GM12865 (cell line): ENCODE data around the gene RPL12.

Experiments
- DNase-seq: peaks from one replicate; pipeline ENCODE4 v3.0.0; 2010; ENCODE audit warnings: low read depth
- H3K4me3 ChIP-seq: 2 replicates; pipeline ENCODE4 v1.5.1; 2011; ENCODE audit warnings: mild to moderate bottlenecking, low read depth, low read length, control low read depth
- TF ChIP-seq, protein P1 (sequence below): IDR thresholded peaks from 2 replicates; pipeline ENCODE4 v1.5.1; 2011; ENCODE audit warnings: low read length, control low read depth, low read depth, inconsistent platforms; ENCODE audit not compliant: insufficient read depth; ENCODE audit errors: missing control alignments

Gene RPL12

DNA sequence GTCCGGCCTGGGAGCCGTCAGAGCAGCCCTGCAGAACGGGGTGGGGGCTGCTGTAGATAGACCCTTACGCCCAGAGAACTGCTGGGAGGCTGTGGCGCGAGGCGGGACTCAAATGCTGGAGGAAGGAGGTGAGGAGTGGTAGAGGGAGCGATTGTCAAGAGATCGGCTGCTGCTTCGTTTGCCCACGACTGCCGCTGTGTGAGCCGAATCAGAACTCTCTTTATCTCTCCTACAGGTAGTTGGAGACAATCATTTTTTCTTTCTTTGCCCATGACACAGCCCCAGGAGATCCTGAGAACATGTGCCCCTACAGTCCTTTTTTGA lies 26.6 kb downstream of the RPL12 start:
- TF ChIP-seq, protein P1, sequence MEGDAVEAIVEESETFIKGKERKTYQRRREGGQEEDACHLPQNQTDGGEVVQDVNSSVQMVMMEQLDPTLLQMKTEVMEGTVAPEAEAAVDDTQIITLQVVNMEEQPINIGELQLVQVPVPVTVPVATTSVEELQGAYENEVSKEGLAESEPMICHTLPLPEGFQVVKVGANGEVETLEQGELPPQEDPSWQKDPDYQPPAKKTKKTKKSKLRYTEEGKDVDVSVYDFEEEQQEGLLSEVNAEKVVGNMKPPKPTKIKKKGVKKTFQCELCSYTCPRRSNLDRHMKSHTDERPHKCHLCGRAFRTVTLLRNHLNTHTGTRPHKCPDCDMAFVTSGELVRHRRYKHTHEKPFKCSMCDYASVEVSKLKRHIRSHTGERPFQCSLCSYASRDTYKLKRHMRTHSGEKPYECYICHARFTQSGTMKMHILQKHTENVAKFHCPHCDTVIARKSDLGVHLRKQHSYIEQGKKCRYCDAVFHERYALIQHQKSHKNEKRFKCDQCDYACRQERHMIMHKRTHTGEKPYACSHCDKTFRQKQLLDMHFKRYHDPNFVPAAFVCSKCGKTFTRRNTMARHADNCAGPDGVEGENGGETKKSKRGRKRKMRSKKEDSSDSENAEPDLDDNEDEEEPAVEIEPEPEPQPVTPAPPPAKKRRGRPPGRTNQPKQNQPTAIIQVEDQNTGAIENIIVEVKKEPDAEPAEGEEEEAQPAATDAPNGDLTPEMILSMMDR, result no peak
- DNase-seq, result peak; percentile 32
- H3K4me3 ChIP-seq, result peak overlapping the region; percentile 95

DNA sequence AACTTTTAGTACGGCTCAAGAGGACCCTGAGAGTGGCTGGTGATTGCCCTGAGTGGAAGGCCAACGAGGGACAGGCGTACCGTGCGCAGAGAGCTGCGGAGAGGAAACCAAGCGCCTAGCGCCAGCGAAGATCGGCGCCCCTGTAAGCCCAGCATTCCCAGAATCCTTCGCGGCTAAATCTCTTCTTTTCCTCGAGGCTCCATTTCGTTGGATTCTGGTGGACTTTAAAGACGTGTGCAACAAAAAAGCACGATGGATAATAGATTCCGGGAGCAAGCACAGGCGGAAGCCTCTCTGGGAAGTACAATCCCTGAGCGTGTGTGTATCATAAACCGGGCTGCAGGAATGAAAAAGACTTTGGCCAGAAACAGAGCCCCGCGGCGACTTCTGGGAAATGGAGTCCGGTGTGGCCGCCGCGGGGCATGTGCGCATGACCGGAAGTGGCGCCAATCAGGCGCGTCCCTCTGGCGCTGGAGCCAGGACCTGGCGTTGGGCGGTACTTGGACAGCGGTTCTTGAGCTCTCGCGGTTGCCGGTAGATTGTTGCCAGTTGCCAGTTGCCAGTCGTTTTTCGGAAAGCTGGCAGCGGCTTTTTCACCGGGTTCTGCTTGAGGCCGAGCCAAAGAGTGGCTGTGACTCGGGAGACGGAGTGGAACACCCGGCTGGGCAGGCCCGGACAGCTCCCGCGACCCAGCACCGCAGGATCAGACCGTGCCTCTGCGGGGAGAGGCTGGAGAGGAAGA lies 27.1 kb downstream of the RPL12 start, which contains the start of gene ZNF79:
ZNF79 (plus strand) TSS at position 449 of the 742 bp plus-strand sequence. CDS start 406 bp downstream, outside the sequence.
- peak within 1 kb of the TSS; percentile 95 for H3K4me3 ChIP-seq
- TF ChIP-seq, protein P1, result no peak
- peak; percentile 95 for DNase-seq

GRCh38 chr9:127423476-127423933 lies 27.7 kb downstream of the RPL12 start:
- TF ChIP-seq, protein P1, result no peak
- no peak for DNase-seq
- H3K4me3 ChIP-seq, result peak overlapping the region; percentile 95

DNA sequence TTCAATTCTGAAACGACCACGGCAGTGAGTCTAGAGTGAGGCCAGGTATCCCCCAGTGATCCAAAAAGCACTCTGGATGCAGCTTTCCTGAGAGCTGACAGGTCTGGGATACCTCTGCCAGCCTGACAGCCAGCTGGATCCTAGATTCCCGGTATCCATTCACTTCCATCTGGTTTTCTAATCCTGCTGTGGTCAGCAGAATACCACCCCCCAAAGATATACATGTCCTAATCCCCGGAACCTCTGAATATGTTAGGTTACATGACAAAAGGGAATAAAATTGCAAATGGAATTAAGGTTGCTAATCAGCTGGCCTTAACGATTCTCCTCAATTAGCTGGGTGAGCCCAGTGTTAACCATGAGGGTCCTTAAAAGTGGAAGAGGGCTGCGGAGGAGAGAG lies 28.4 kb downstream of the RPL12 start:
- TF ChIP-seq, protein P1, result no peak
- H3K4me3 ChIP-seq, result peak overlapping the region; percentile 95
- DNase-seq, result no peak

DNA sequence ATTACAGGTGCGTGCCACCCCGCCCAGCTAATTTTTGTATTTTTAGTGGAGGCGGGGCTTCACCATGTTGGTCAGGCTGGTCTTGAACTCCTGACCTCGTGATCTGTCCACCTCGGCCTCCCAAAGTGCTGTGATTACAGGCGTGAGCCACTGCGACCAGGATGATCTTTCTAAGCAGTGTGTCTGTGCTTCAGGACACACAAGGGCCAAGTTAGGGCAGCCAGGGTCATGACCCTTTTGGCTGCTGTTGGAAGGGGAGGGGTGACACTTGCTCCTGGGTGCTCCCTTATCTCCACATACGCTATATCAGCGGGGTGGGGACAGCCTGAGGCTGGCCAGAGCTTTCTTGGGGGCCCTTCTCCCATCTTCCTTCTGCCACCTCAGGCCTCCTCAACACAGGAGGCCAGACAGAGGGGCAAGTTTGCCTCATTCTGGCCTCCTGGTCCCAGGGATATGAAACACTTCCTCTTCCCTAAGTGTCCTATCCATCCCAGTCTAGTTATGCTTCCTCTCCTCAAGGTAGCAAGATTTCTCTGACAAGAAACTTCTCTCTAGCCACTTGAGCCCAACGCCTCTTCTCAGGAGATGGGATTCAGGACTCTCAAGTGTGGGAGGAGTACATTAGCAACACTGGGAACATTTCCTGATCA lies 28.9 kb downstream of the RPL12 start:
- DNase-seq, result no peak
- TF ChIP-seq, protein P1, result no peak

DNA sequence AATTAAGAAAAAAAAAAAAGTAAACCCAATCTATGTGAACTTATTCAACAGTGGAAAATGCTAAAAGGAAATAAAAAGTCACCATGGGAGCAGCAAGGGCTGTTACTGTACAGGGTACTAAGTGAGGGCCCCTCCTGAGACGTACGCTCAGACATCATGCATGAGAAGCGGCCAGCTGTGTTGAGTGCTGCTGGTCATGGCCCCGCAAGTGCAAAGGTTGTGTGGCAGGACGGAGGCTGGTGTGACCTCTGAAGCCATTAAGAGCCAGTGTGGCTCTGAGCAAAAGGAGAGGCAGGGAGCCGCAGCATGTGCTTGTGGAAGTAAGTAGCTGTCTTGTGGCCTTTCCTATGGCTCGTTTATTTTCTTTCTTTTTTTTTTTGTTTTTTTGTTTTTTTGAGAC lies 30.1 kb downstream of the RPL12 start:
- TF ChIP-seq, protein P1, result no peak
- no peak for DNase-seq
- no peak overlapping the region for H3K4me3 ChIP-seq

More for the DNA sequence above, 28.9 kb downstream of the RPL12 start:
- H3K4me3 ChIP-seq, result no peak overlapping the region
